ENCODE measurements around the gene RIPPLY2. TPM values are rescaled to one million over a fixed set of nuclear protein-coding genes. Genes with fewer than 3 reads are reported as not detected.

The RIPPLY2 gene
- total RNA-seq, 1 donor from 2014 or later, result not detected

GRCh38 chr6:83901624-83902023, 48.5 kb downstream of the RIPPLY2 start:
- Mint-ChIP-seq H3K36me3 (ENCODE audit: insufficient read depth) (peaks cover 13% of the 10 kb centered on the region), H3K4me3 (ENCODE audit: low read depth) (no peak overlapping the region), H3K4me1 (ENCODE audit: low read depth) (no peaks in the 10 kb centered on the region), H3K9me3 (ENCODE audit: low read depth) (peaks cover 33% of the 10 kb centered on the region), H3K27ac (no peak overlapping the region), H3K27me3 (no peaks in the 10 kb centered on the region)
- no peak for DNase-seq (ENCODE audit: low spot score, unreplicated experiment)
- TF ChIP-seq CTCF (IDR thresholded peaks at IDR 0.05; ENCODE audit: unreplicated experiment), result no peak

- no peak overlapping the region for H3K4me3 Mint-ChIP-seq (ENCODE audit: low read depth)
- peaks cover 36% of the 10 kb centered on the region for H3K9me3 Mint-ChIP-seq (ENCODE audit: low read depth)
- peaks cover 9% of the 10 kb centered on the region for H3K36me3 Mint-ChIP-seq (ENCODE audit: insufficient read depth)
- no peak overlapping the region for H3K27ac Mint-ChIP-seq
- no peak for TF ChIP-seq CTCF (IDR thresholded peaks at IDR 0.05; ENCODE audit: unreplicated experiment)
- DNase-seq (ENCODE audit: low spot score, unreplicated experiment), result no peak
- no peaks in the 10 kb centered on the region for H3K27me3 Mint-ChIP-seq
- H3K4me1 Mint-ChIP-seq (ENCODE audit: low read depth), result no peaks in the 10 kb centered on the region
Observed at GRCh38 chr6:83904395-83904794, 51.2 kb downstream of the RIPPLY2 start.

DNA sequence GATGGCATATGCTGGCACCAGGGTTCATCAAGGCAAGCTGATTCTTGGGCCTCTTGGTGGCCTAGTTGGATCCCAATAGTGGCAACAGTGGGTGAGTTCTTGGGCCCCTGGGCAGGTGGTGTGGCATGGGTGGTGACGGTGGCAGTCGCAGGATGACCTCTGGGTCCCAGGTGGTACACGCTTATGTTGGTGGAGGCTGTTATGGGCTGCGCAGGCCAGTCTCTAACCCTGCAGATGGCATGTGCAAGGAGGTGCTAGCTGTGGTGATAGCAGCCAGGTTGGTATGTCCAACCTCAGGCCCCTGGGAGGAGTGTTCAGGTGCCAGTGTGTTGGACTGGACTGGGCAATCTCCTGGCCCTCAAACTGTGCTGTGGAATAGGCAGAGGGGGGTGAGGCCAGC, 52.5 kb downstream of the RIPPLY2 start:
- H3K4me1 Mint-ChIP-seq (ENCODE audit: low read depth), result no peaks in the 10 kb centered on the region
- H3K36me3 Mint-ChIP-seq (ENCODE audit: insufficient read depth), result peaks cover 9% of the 10 kb centered on the region
- TF ChIP-seq CTCF (IDR thresholded peaks at IDR 0.05; ENCODE audit: unreplicated experiment), result no peak
- H3K27ac Mint-ChIP-seq, result no peak overlapping the region
- DNase-seq (ENCODE audit: low spot score, unreplicated experiment), result no peak
- H3K9me3 Mint-ChIP-seq (ENCODE audit: low read depth), result peaks cover 34% of the 10 kb centered on the region
- no peak overlapping the region for H3K4me3 Mint-ChIP-seq (ENCODE audit: low read depth)
- no peaks in the 10 kb centered on the region for H3K27me3 Mint-ChIP-seq

Other genes starting within 250 kb of the RIPPLY2 start
- gene SNAP91, start 144.3 kb upstream of the RIPPLY2 start, total RNA-seq, result 1.7 and 2.1 TPM in 2 replicates
- gene CYB5R4, start 6.3 kb downstream of the RIPPLY2 start, total RNA-seq, result 17.8 and 23.6 TPM in 2 replicates
- gene MRAP2, start 180.4 kb downstream of the RIPPLY2 start, total RNA-seq, result 1.1 TPM in 2 replicates

Data from progenitor cell of endocrine pancreas (in vitro differentiated cells).